GM23248 (cell line): ENCODE measurements around the gene TMEM37. TPM values are rescaled to one million over a fixed set of nuclear protein-coding genes. Genes with fewer than 3 reads are reported as not detected.

Source experiments
- DNase-seq: peaks from one replicate; pipeline ENCODE4 v3.0.0-alpha.2; 2015
- H2AFZ ChIP-seq: fragments of 200-600 bp; sonication (generic); 2 replicates; pipeline ENCODE4 v1.6.1; 2016; ENCODE audit warnings: antibody characterized with exemption
- H3F3A ChIP-seq: fragments of 200-600 bp; sonication (generic); 2 replicates; pipeline ENCODE4 v1.6.1; 2016; ENCODE audit warnings: mild to moderate bottlenecking, antibody characterized with exemption, mixed run types; ENCODE audit not compliant: insufficient read depth
- H3K27ac ChIP-seq: fragments of 200-600 bp; sonication (generic); 2 replicates; pipeline ENCODE4 v1.5.1; 2016; ENCODE audit warnings: mild to moderate bottlenecking
- H3K27me3 ChIP-seq: fragments of 200-600 bp; sonication (generic); replicated peaks from 2 replicates; pipeline ENCODE4 v1.6.1; 2016; ENCODE audit warnings: mild to moderate bottlenecking; ENCODE audit not compliant: insufficient read depth
- H3K36me3 ChIP-seq: fragments of 200-600 bp; sonication (generic); 2 replicates; pipeline ENCODE4 v1.6.1; 2016; ENCODE audit warnings: low read depth, mild to moderate bottlenecking
- H3K4me1 ChIP-seq: fragments of 200-600 bp; sonication (generic); 2 replicates; pipeline ENCODE4 v1.6.1; 2016; ENCODE audit warnings: mild to moderate bottlenecking; ENCODE audit not compliant: insufficient read depth
- H3K4me2 ChIP-seq: fragments of 200-600 bp; sonication (generic); one replicate; pipeline ENCODE4 v1.6.1; 2016; ENCODE audit warnings: mild to moderate bottlenecking; ENCODE audit not compliant: unreplicated experiment
- H3K4me3 ChIP-seq: fragments of 200-600 bp; sonication (generic); 2 replicates; pipeline ENCODE4 v1.5.1; 2016; ENCODE audit warnings: mild to moderate bottlenecking
- H3K79me2 ChIP-seq: fragments of 200-600 bp; sonication (generic); 2 replicates; pipeline ENCODE4 v1.6.1; 2016; ENCODE audit warnings: mild to moderate bottlenecking; ENCODE audit not compliant: insufficient read depth
- H3K9ac ChIP-seq: fragments of 200-600 bp; sonication (generic); 2 replicates; pipeline ENCODE4 v1.6.1; 2016; ENCODE audit warnings: mild to moderate bottlenecking
- H3K9me2 ChIP-seq: fragments of 200-600 bp; sonication (generic); 2 replicates; pipeline ENCODE4 v1.6.1; 2016; ENCODE audit warnings: mixed run types, mild to moderate bottlenecking, moderate library complexity; ENCODE audit not compliant: insufficient read depth
- H3K9me3 ChIP-seq: fragments of 200-600 bp; sonication (generic); one replicate; pipeline ENCODE4 v1.6.1; 2017; ENCODE audit warnings: low read depth
- H4K20me1 ChIP-seq: fragments of 200-600 bp; sonication (generic); 2 replicates; pipeline ENCODE4 v1.6.0; 2016; ENCODE audit not compliant: insufficient read depth
- EZH2 ChIP-seq: fragments of 200-600 bp; sonication (generic); IDR thresholded peaks from 2 replicates; pipeline ENCODE4 v1.6.1; 2018; ENCODE audit warnings: antibody characterized with exemption, mild to moderate bottlenecking; ENCODE audit not compliant: insufficient read depth, poor library complexity, severe bottlenecking
- EZH2phosphoT487 ChIP-seq: fragments of 200-600 bp; sonication (generic); IDR thresholded peaks from 2 replicates; pipeline ENCODE4 v1.6.1; 2018; ENCODE audit warnings: antibody characterized with exemption, moderate library complexity, mild to moderate bottlenecking, low read depth; ENCODE audit not compliant: insufficient read depth
- WGBS, 2 experiments: methylation state at CpG; one replicate each; pipeline ENCODE4 v1.1.6; 2015 to 2017; ENCODE audit warnings: low lambda C conversion rate in 2 of 2, low coverage in 1 of 2; ENCODE audit errors: missing lambda C conversion rate in 2 of 2; 5-methylcytosine and 5-hydroxymethylcytosine counted together
- in situ Hi-C: fragments of 300-500 bp; cut with MboI; formaldehyde crosslinking; loops from 2 replicates; pipeline ENCODE4 v1.15.0; 2020
- polyA plus RNA-seq: library from polyadenylated mRNA; unstranded; fragments of >200 nt; fragmentation: Nextera tagmentation; extraction: Ambion mirVana; gene quantifications from 2 replicates; pipeline ENCODE4 v1.2.1, GENCODE V29; 2016
- total RNA-seq: library from RNA; depleted of rRNA; stranded (reverse); fragments of >200 nt; shearing (Covaris generic); gene quantifications from 2 replicates; pipeline ENCODE4 v1.2.3, GENCODE V29; 2014

TMEM37 gene
- total and polyA plus RNA-seq, 2 experiments from 2014 or later: 0.53 TPM; not detected in 1

- no peaks in the 10 kb centered on the region for H3K9me2 ChIP-seq
- no peak for DNase-seq
- no peaks in the 10 kb centered on the region for H3K9me3 ChIP-seq
- H3K27me3 ChIP-seq: no peaks in the 10 kb centered on the region
- no peaks in the 10 kb centered on the region for H3F3A ChIP-seq
- 94 to 95% methylated on average over 16 to 17 of the region's 17 CpGs for WGBS, 2 experiments
- no peaks in the 10 kb centered on the region for H4K20me1 ChIP-seq
- in situ Hi-C loops: no loop called here
- no peak overlapping the region for H3K9ac ChIP-seq
- H2AFZ ChIP-seq: no peak overlapping the region
- H3K36me3 ChIP-seq: no peaks in the 10 kb centered on the region
- no peak for TF ChIP-seq EZH2phosphoT487
- no peak for TF ChIP-seq EZH2
- no peak overlapping the region for H3K4me3 ChIP-seq
- H3K4me2 ChIP-seq: no peak overlapping the region
- no peaks in the 10 kb centered on the region for H3K79me2 ChIP-seq
- no peak overlapping the region for H3K27ac ChIP-seq
- no peaks in the 10 kb centered on the region for H3K4me1 ChIP-seq
Measured at GRCh38 chr2:119432851-119433522, 1.3 kb downstream of the TMEM37 start.

GRCh38 chr2:119433636-119434327 lies 2.1 kb downstream of the TMEM37 start:
- Histone ChIP-seq H3K27me3 (no peaks in the 10 kb centered on the region), H3K36me3 (no peaks in the 10 kb centered on the region), H3K4me1 (no peaks in the 10 kb centered on the region), H3K79me2 (no peaks in the 10 kb centered on the region), H3K9ac (no peak overlapping the region), H4K20me1 (no peaks in the 10 kb centered on the region), H3K4me3 (no peak overlapping the region), H2AFZ (no peak overlapping the region), H3K9me2 (no peaks in the 10 kb centered on the region), H3K4me2 (no peak overlapping the region), H3F3A (no peaks in the 10 kb centered on the region), H3K9me3 (no peaks in the 10 kb centered on the region), H3K27ac (no peak overlapping the region)
- WGBS, 2 experiments: 85 to 86% methylated on average over 10 of the region's 10 CpGs
- DNase-seq: no peak
- TF ChIP-seq EZH2phosphoT487 (no peak), EZH2 (no peak)
- in situ Hi-C loops: no loop called here

DNA sequence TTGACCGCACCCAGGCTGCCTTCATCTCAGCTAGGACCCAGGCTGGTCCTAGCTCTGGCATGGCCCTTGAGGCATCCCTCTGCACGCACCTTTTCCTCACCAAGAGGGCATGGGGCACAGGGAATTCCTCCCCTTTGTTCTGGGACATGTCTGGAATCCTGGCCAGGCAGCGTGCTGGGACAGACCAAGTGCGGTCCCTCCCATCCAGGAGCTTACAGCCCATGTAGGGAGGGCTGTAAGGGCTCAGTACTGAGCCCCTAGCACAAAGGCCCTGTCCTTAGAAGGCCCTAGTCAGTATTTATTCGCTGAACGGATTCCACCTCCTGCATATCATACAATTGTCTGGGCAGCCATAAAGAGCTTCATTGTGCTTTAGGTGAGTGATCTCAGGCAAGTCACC lies 3.0 kb downstream of the TMEM37 start:
- Histone ChIP-seq H3K36me3 (no peaks in the 10 kb centered on the region), H3K4me1 (no peaks in the 10 kb centered on the region), H3K9ac (no peak overlapping the region), H3K4me3 (no peak overlapping the region), H2AFZ (no peak overlapping the region), H3K27me3 (no peaks in the 10 kb centered on the region), H3K79me2 (no peaks in the 10 kb centered on the region), H4K20me1 (no peaks in the 10 kb centered on the region), H3F3A (no peaks in the 10 kb centered on the region), H3K27ac (no peak overlapping the region), H3K9me2 (no peaks in the 10 kb centered on the region), H3K4me2 (no peak overlapping the region), H3K9me3 (no peaks in the 10 kb centered on the region)
- DNase-seq: no peak
- TF ChIP-seq EZH2phosphoT487: no peak
- TF ChIP-seq EZH2: no peak
- WGBS, 2 experiments: 74 to 82% methylated on average over 6 of the region's 6 CpGs
- in situ Hi-C loops: no loop called here

GRCh38 chr2:119435081-119435952 lies 3.7 kb downstream of the TMEM37 start:
- Histone ChIP-seq H3K4me1 (no peaks in the 10 kb centered on the region), H3K79me2 (no peaks in the 10 kb centered on the region), H3K9ac (no peak overlapping the region), H3K4me2 (no peak overlapping the region), H2AFZ (no peak overlapping the region), H3K27ac (no peak overlapping the region), H3K36me3 (no peaks in the 10 kb centered on the region), H3K27me3 (no peaks in the 10 kb centered on the region), H4K20me1 (no peaks in the 10 kb centered on the region), H3F3A (no peaks in the 10 kb centered on the region), H3K4me3 (no peak overlapping the region), H3K9me2 (no peaks in the 10 kb centered on the region), H3K9me3 (no peaks in the 10 kb centered on the region)
- DNase-seq: no peak
- no peak for TF ChIP-seq EZH2
- in situ Hi-C loops: no loop called here
- 80 to 84% methylated on average over 6 of the region's 6 CpGs for WGBS, 2 experiments
